NCI-H82 treated with DMSO at 0.1 percent for 48 hours (cell line): Measurements from ENCODE around the gene NTNG2.
A peak's percentile ranks its signal among the peaks of the same experiment; 100 is the strongest.

ENCODE experiments used
- DNase-seq: peaks from one replicate; lab custom pipeline; 2025; ENCODE audit not compliant: unreplicated experiment; lab: John Stamatoyannopoulos, UW

The NTNG2 gene

GRCh38 chr9:132233138-132233537, 71.3 kb downstream of the NTNG2 start:
- DNase-seq: no peak

- no peak for DNase-seq
Measured at GRCh38 chr9:132234535-132234934, 72.7 kb downstream of the NTNG2 start.

- DNase-seq: no peak
Measured at GRCh38 chr9:132235125-132235524, 73.3 kb downstream of the NTNG2 start.

- peak; percentile 23 for DNase-seq
Measured at GRCh38 chr9:132235894-132236661, 74.2 kb downstream of the NTNG2 start.

GRCh38 chr9:132236662-132237311, 74.9 kb downstream of the NTNG2 start:
- DNase-seq: no peak

- no peak for DNase-seq
Measured at GRCh38 chr9:132237481-132237880, 75.6 kb downstream of the NTNG2 start.

- DNase-seq: no peak
Measured at GRCh38 chr9:132238026-132238972, 76.4 kb downstream of the NTNG2 start.

GRCh38 chr9:132238992-132239391, 77.1 kb downstream of the NTNG2 start:
- DNase-seq: no peak

- no peak for DNase-seq
Measured at GRCh38 chr9:132239518-132239917, 77.7 kb downstream of the NTNG2 start.

- peak; percentile 84 for DNase-seq
Measured at GRCh38 chr9:132239999-132240840, 78.4 kb downstream of the NTNG2 start.

GRCh38 chr9:132240841-132241482, 79.1 kb downstream of the NTNG2 start:
- DNase-seq: peak; percentile 90

- DNase-seq: no peak
Measured at GRCh38 chr9:132241483-132241839, 79.6 kb downstream of the NTNG2 start.

GRCh38 chr9:132241840-132242620, 80.2 kb downstream of the NTNG2 start:
- no peak for DNase-seq

- no peak for DNase-seq
Measured at GRCh38 chr9:132242621-132243155, 80.8 kb downstream of the NTNG2 start.

- DNase-seq: no peak
Measured at GRCh38 chr9:132243156-132244074, 81.6 kb downstream of the NTNG2 start.

GRCh38 chr9:132244582-132245455, 83.0 kb downstream of the NTNG2 start:
- DNase-seq: no peak

- no peak for DNase-seq
Measured at GRCh38 chr9:132245465-132245864, 83.6 kb downstream of the NTNG2 start.
